Aorta (tissue), 5 donors: ENCODE data around the gene C6orf15. TPM values are rescaled to one million over a fixed set of nuclear protein-coding genes. Genes with fewer than 3 reads are reported as not detected.

Experiments
- ATAC-seq: fragments of 200-7000 bp; cut with Tn5 transposase; one replicate; pipeline ENCODE4 v1.9.1; 2022; ENCODE audit warnings: moderate library complexity; ENCODE audit not compliant: low FRiP score
- DNase-seq, 2 donors: peaks; one replicate each; pipeline ENCODE4 v3.0.0-alpha.2; 2020
- H3K27ac ChIP-seq, 2 donors: one replicate each; pipeline ENCODE4 v1.5.1; 2013; ENCODE audit warnings: low read length in 2 of 2, mild to moderate bottlenecking in 2 of 2, moderate library complexity in 2 of 2, control low read depth in 1 of 2, inconsistent platforms in 1 of 2, low read depth in 1 of 2
- H3K27me3 ChIP-seq, 2 donors: one replicate each; pipeline ENCODE4 v1.6.1; 2013; ENCODE audit warnings: control low read depth in 1 of 2, low read length in 1 of 2, mild to moderate bottlenecking in 1 of 2, moderate library complexity in 1 of 2; ENCODE audit not compliant: insufficient read depth in 2 of 2, control insufficient read depth in 1 of 2
- H3K36me3 ChIP-seq, 2 donors: one replicate each; pipeline ENCODE4 v1.6.1; 2013; ENCODE audit warnings: control low read depth in 1 of 2, low read length in 1 of 2, mild to moderate bottlenecking in 1 of 2; ENCODE audit not compliant: insufficient read depth in 2 of 2, control insufficient read depth in 1 of 2
- H3K4me1 ChIP-seq, 2 donors: one replicate each; pipeline ENCODE4 v1.6.1; 2013; ENCODE audit warnings: low read length in 2 of 2, control low read depth in 1 of 2, mild to moderate bottlenecking in 1 of 2, moderate library complexity in 1 of 2; ENCODE audit not compliant: insufficient read depth in 2 of 2, control insufficient read depth in 1 of 2
- H3K4me3 ChIP-seq, 2 donors: one replicate each; pipeline ENCODE4 v1.5.1; 2013; ENCODE audit warnings: low read length in 2 of 2, control low read depth in 1 of 2, mild to moderate bottlenecking in 1 of 2
- H3K9me3 ChIP-seq: one replicate; pipeline ENCODE4 v1.6.1; 2013; ENCODE audit warnings: mild to moderate bottlenecking, low read length; ENCODE audit not compliant: control insufficient read depth
- WGBS, 2 donors: extraction: QIAGEN DNeasy Blood & Tissue Kit; methylation state at CpG; one replicate each; pipeline ENCODE4 v1.1.7; 2013; 5-methylcytosine and 5-hydroxymethylcytosine counted together
- intact Hi-C, 2 donors: fragments of 100-400 bp; cut with DNase I; formaldehyde crosslinking; loops; one replicate each; pipeline versions ENCODE4 v1.14.2 to v1.15.0; 2022
- polyA plus RNA-seq, 2 donors: library from polyadenylated mRNA; stranded (reverse); fragments of 200-250 nt; gene quantifications; one replicate each; pipeline ENCODE4 v1.2.3, GENCODE V29; 2013
- total RNA-seq, 2 donors: library from RNA; stranded (reverse); fragmentation: NEBNext Ultra II Directional; extraction: Animal tissue kit (Norgen Biotek cat#: 25700); gene quantifications; one replicate each; pipeline ENCODE4 v1.2.1, GENCODE V29; 2021
- donor health status: healthy with polysubstance abuse.
- donor health status: Bipolar disorder and iron deficiency.
- donor health status: DM: no; HTN: no; CAD: no.
- donor health status: DM: no; HTN: no; CAD: no.
- donor health status: DM: yes; HTN: yes; CAD: no.

The C6orf15 gene
- total and polyA plus RNA-seq, 4 donors = not detected

DNA sequence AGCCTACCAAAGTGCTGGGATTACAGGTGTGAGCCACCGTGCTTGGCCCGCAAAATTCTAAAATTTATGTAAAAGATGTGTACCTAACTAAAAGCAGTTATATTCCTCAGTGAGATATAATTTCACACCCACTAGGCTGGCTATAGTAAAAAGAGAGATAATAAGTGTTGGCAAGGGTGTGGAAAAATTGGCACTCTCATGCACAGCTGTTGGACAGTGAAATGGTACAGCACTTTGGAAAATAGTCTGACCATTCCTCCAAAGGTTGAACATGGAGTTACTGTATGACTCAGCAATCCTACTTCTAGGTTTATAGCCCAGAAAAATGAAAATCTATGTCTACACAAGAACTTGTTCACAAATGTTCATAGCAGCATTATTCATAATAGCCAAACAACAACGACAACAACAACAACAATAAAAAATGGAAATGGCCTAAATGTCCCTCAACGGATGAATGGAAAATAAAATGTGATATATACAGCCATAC is 13.9 kb downstream of the C6orf15 start:
- 88 to 90% methylated on average over 4 of the region's 4 CpGs for WGBS, 2 donors

DNA sequence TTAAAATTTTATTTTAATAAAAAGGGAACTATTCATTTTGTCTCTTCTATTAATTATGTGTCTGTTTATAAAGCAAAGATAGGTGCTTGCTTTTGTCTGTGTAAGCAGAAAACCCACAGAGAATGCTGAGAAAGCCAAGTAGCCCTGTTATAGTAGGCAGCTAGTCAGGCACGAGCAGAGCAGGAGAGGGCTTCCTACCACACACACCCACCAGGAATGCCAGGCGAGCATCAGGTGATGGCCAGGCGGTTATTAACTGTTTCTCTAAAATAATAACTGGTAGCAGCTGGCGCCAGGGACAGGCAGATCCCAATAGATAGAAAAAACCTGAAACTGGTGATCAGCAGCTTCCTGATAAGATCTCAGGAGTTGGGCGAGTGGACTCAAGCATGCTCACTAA is 15.7 kb downstream of the C6orf15 start:
- no peaks in the 10 kb centered on the region for H3K9me3 ChIP-seq
- 80 to 91% methylated on average over 5 of the region's 5 CpGs for WGBS, 2 donors
- ATAC-seq = no peak
- H3K36me3 ChIP-seq = no peaks in the 10 kb centered on the region
- H3K27ac ChIP-seq = no peak overlapping the region
- no peak overlapping the region for H3K4me3 ChIP-seq
- no peaks in the 10 kb centered on the region for H3K27me3 ChIP-seq
- no peaks in the 10 kb centered on the region for H3K4me1 ChIP-seq
- intact Hi-C loops = no loop called here
- no peak for DNase-seq

More for the DNA sequence above, 13.9 kb downstream of the C6orf15 start:
- no peak overlapping the region for H3K27ac ChIP-seq
- intact Hi-C loops = no loop called here
- H3K9me3 ChIP-seq = no peaks in the 10 kb centered on the region
- ATAC-seq (no peak), DNase-seq (no peak)
- H3K4me1 ChIP-seq = no peaks in the 10 kb centered on the region
- no peak overlapping the region for H3K4me3 ChIP-seq
- no peaks in the 10 kb centered on the region for H3K27me3 ChIP-seq
- H3K36me3 ChIP-seq = no peaks in the 10 kb centered on the region

DNA sequence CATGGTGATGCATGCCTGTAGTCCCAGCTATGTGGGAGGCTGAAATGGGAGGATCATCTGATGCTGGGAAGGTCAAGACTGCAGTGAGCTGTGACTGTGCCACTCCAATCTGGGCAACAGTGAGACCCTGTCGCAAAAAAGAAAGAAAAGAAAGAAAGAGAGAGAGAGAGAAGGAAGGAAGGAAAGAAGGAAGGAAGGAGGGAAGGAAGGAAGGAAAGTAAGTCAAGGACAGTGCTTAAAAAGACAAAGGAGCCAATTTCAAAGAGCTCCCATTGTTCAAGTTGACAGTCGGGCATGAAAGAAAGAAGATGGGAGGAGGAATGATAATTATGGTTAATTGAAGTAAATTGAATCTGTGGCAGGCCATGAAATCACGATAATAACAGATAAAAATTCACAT is 16.2 kb downstream of the C6orf15 start:
- no peak for DNase-seq
- Histone ChIP-seq H3K9me3 (no peaks in the 10 kb centered on the region), H3K27me3 (no peaks in the 10 kb centered on the region), H3K36me3 (no peaks in the 10 kb centered on the region), H3K27ac (no peak overlapping the region), H3K4me1 (no peaks in the 10 kb centered on the region), H3K4me3 (no peak overlapping the region)
- WGBS, 2 donors = 88 to 94% methylated on average over 3 of the region's 3 CpGs
- intact Hi-C loops = no loop called here
- no peak for ATAC-seq

DNA sequence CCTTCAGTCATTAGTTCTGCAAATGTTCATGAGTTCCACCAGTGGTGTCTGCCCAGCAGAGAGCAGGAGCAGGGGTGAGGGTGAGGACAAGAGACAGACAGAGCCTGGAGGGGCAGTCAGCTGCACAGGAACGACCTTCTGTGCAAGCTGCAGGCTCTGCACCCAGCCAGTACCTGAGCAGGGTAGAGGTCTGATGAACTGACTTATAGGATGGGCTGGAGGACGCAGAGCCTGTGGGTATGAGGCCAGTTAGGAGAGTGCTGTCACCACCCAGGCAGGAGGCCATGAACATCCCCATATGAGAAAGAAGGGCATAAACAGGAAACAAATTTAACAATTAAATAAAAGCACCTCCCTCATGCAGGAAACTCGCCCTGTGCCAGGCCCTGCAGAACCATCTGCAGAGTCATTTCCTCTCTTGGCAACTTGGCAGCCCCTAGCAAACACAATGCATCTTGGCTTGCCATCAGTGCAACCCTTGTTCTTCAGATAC is 17.9 kb downstream of the C6orf15 start:
- peak; percentile 29 for ATAC-seq
- intact Hi-C loops = no loop called here
- DNase-seq = no peak

DNA sequence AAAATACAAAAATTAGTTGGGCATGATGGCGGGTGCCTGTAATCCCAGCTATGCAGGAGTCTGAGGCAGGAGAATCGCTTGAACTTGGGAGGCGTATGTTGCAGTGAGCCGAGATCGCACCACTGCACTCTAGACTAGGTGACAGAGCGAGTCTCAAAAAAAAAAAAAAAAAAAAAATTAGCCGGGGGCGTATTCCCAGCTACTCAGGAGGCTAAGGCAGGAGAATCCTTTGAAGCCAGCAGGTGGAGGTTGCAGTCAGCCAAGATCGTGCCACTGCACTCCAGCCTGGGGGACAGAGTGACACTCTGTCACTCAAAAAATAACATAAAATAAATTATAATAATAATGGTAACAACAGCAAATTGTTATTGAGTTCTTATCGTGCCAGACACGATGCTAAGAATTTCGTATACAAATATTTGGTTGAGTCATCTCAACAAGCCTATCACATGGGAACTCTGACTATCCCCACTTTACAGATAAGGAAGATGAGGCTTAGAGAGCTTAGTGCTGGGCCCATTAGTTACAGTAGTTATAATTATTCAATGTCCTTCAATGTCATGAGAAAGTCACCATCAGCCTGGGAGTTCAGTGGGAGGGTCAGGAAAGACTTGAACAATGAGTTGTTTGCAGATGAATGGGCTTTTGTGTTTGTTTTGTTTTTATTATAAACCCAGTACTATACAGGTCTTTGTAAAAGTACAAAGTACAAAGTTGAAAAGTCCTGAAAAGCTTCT is 19.4 kb downstream of the C6orf15 start:
- Histone ChIP-seq H3K27ac (no peak overlapping the region), H3K9me3 (no peaks in the 10 kb centered on the region), H3K4me1 (no peaks in the 10 kb centered on the region), H3K36me3 (no peaks in the 10 kb centered on the region), H3K27me3 (no peaks in the 10 kb centered on the region), H3K4me3 (no peak overlapping the region)
- no peak for DNase-seq
- 88% methylated on average over 12 of the region's 12 CpGs for WGBS, 2 donors
- ATAC-seq = no peak
- intact Hi-C loops = no loop called here

More for the DNA sequence above, 17.9 kb downstream of the C6orf15 start:
- Histone ChIP-seq H3K27me3 (no peaks in the 10 kb centered on the region), H3K9me3 (no peaks in the 10 kb centered on the region), H3K4me3 (no peak overlapping the region), H3K4me1 (no peaks in the 10 kb centered on the region), H3K36me3 (no peaks in the 10 kb centered on the region), H3K27ac (no peak overlapping the region)
- 62 to 64% methylated on average over 3 of the region's 3 CpGs for WGBS, 2 donors

DNA sequence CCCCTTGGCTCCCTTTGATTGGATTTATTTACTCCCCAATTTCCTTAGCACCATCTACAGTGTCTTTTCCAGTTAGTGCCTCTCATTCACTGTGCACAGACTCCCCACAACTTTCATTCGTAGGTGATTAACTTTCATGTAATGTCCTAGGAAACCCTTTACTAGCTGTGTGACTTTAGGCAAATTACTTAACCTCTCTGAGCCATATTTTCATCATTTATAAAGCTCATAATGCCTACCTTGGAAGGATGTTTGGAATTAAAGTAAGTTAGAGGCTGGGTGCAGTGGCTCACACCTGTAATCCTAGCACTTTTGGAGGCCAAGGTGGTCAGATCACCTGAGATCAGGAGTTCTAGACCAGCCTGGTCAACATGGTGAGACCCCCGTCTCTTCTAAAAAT is 20.1 kb downstream of the C6orf15 start:
- intact Hi-C loops = no loop called here
- no peaks in the 10 kb centered on the region for H3K36me3 ChIP-seq
- H3K9me3 ChIP-seq = no peaks in the 10 kb centered on the region
- H3K27ac ChIP-seq = no peak overlapping the region
- H3K4me1 ChIP-seq = no peaks in the 10 kb centered on the region
- WGBS, 2 donors = 93 to 97% methylated on average over 2 of the region's 2 CpGs
- no peak for ATAC-seq
- H3K27me3 ChIP-seq = no peaks in the 10 kb centered on the region
- no peak overlapping the region for H3K4me3 ChIP-seq
- DNase-seq = no peak

DNA sequence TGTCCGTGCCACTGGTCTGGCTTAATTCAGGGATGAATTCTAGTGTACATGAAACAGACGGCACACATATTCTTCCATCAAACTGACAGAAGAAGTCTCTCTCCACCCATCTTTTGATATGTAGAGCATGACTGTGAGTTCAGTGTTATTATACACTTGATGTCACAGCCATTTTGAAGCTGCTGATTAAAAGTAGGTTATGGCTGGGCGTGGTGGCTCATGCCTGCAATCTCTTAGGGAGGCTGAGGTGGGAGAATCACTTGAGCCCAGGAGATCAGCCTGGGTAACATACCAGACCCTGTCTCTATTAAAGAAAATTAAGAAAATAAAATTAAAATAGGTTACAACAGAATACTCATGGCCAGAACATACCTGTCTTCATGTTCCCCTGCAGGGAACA is 20.7 kb downstream of the C6orf15 start:
- DNase-seq = no peak
- no peak overlapping the region for H3K27ac ChIP-seq
- ATAC-seq = no peak
- 46% methylated on average over 3 of the region's 3 CpGs for WGBS, 2 donors
- intact Hi-C loops = no loop called here
- no peaks in the 10 kb centered on the region for H3K4me1 ChIP-seq
- H3K36me3 ChIP-seq = no peaks in the 10 kb centered on the region
- no peaks in the 10 kb centered on the region for H3K9me3 ChIP-seq
- H3K27me3 ChIP-seq = no peaks in the 10 kb centered on the region
- no peak overlapping the region for H3K4me3 ChIP-seq

DNA sequence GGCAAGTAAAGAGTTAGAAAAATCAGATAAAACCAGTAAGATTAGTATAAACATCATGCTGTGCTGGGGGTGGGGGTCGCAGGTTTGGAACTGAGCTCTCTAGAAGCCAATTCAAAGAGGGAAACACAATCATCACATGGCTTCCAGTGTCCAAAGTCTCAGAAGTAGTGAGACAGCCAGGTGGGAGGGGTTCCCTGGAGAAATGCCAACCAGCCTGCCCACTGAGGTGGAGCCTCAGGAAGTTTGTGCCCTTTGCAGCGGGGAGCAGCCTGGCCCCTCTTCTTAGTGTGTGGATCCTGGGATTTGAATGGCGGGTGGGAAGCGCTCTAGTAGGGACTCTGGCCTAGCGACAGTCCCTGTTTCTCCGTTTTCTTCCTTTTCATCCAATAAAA is 21.4 kb downstream of the C6orf15 start:
- Histone ChIP-seq H3K9me3 (no peaks in the 10 kb centered on the region), H3K4me1 (no peaks in the 10 kb centered on the region), H3K36me3 (no peaks in the 10 kb centered on the region), H3K4me3 (no peak overlapping the region), H3K27ac (no peak overlapping the region), H3K27me3 (no peaks in the 10 kb centered on the region)
- WGBS, 2 donors = 95% methylated on average over 6 of the region's 6 CpGs
- no peak for ATAC-seq
- DNase-seq = no peak
- intact Hi-C loops = no loop called here

DNA sequence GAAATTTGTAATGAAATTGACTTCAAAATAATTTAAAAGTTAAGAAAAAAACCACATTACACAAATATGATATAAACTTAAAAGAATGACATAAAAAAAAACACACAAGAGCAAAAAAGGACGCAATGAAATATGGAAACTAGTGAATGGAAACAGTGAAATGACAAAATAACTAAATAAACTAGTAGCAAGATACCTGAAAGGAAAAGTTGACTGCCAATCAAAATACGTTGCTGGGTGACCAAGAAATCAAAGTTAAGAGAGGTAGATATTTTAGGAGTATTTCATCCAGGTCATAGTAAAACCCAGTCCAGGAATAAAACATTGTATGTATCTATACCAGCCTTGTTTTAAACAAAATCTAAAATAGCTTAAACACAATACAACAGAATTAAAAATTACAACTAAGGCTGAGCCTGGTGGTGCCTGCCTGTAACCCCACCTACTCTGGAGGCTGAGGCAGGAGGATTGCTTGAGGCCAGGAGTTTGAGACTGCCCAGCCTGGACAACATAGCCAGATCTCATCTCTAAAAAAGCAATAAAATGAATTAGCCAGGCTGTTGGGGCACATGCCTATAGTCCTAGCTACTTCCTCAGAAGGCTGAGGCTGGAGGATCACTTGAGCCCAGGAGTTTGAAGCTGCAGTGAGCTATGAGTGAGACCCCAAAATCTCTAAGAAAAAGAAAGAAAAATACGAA is 22.0 kb downstream of the C6orf15 start:
- Histone ChIP-seq H3K9me3 (no peaks in the 10 kb centered on the region), H3K4me1 (no peaks in the 10 kb centered on the region), H3K4me3 (no peak overlapping the region), H3K27ac (no peak overlapping the region), H3K36me3 (no peaks in the 10 kb centered on the region), H3K27me3 (no peaks in the 10 kb centered on the region)
- ATAC-seq (no peak), DNase-seq (no peak)
- WGBS, 2 donors = 88 to 90% methylated on average over 3 of the region's 3 CpGs
- intact Hi-C loops = no loop called here
